GM18858 (cell line): Measurements from ENCODE around the gene ZNF385B.

Experiments used
- ATAC-seq: cut with Tn5 transposase; IDR thresholded peaks from one replicate; pipeline ENCODE4 v1.9.1; 2021; ENCODE audit not compliant: unreplicated experiment

ZNF385B gene

GRCh38 chr2:179691235-179691634 is 170.2 kb downstream of the ZNF385B start:
- no peak for ATAC-seq

DNA sequence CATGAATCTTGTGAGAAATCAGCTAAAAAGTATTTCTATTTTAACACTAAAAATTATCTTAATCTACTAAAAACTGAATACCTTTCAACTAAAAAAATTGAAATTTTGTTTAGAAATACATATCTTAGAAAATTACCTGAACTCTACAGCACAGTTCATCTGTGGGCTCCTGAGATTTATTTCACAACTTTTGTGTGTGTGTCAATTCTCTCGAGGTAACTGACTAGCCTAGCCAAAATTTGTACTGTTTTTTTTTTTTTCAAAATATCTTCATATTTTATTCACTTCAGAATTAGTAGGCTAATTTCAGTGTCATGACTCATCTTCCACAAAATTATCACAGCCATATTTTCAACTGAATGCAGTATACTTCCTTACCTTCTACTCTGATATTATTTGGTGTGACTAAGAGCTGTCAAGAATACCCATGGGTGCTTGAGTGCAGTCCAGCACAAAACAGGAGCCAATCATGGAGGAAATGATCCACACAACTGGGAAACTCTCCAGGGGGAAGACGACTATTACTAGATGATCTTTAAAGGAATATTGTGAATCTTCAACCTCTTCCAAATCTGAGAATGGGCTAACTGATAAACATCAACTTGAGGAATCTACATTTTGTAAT is 174.6 kb downstream of the ZNF385B start:
- ATAC-seq: no peak

DNA sequence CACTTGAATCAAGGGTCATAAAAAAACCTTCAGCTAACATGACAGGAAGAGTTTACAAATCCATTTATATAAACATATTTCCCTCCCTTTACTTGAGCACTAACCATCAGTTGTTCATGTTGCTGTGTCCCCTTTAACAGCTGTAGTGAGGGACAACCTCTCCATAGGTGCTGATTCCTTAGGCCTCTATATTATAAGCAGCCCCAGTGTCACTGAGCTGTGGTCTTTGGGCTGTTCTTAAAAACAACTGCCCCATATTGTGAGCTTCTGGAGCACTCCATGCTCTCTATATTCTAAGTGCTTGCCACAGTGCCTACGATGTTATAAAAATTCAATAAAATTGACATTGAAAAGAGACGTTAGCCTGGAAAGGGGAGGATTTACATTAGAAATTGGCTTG is 175.3 kb downstream of the ZNF385B start:
- no peak for ATAC-seq

DNA sequence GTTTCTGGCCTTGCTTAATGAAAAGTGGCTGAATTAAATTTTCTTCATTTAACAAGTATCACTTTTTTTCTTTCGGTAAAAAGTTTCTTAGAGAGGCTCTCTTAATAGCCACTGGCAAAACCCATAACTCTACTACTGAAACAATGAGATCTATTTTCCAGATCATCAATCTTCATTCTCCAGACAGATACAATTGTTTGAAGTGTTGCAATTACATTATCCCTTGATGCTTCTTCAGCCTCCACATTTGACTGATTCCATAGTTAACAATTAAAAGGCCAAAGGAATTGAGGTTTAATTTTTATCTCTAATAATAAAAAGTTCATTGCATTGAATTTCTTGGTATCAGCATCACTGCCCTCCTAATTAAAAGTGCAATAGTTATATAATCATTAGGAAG is 176.3 kb downstream of the ZNF385B start:
- ATAC-seq: no peak

GRCh38 chr2:179682756-179683155 is 178.7 kb downstream of the ZNF385B start:
- no peak for ATAC-seq

GRCh38 chr2:179677746-179678505 is 183.5 kb downstream of the ZNF385B start:
- ATAC-seq: no peak

DNA sequence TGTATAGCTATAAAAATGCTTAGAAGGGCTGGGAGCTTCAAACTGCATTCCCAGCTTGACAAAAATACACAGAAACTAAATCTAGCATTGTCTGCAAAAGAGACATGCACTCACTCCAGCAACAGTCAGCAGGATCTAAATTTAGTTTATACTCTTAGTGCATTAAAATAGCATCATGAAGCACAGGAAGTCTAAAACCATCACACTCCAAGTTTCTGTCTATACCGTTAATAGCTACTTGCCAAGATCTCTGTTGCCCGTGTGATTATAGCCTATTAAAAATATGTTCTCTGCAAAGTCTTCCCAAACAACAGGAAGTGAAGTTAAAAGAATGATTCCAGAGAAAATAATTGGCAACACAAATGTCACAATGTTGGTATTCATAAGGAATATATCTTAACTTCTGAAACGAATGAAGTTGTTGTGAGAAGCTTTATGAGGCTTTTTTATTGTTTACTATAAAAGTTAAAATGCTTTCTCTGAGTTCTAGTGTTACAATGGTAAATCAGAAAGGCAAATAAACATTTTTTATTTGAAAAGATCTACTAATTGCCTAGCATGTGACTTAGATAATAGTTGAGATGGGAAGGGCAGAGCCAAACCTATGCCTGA is 184.2 kb downstream of the ZNF385B start:
- no peak for ATAC-seq

GRCh38 chr2:179675435-179675834 is 186.0 kb downstream of the ZNF385B start:
- no peak for ATAC-seq

DNA sequence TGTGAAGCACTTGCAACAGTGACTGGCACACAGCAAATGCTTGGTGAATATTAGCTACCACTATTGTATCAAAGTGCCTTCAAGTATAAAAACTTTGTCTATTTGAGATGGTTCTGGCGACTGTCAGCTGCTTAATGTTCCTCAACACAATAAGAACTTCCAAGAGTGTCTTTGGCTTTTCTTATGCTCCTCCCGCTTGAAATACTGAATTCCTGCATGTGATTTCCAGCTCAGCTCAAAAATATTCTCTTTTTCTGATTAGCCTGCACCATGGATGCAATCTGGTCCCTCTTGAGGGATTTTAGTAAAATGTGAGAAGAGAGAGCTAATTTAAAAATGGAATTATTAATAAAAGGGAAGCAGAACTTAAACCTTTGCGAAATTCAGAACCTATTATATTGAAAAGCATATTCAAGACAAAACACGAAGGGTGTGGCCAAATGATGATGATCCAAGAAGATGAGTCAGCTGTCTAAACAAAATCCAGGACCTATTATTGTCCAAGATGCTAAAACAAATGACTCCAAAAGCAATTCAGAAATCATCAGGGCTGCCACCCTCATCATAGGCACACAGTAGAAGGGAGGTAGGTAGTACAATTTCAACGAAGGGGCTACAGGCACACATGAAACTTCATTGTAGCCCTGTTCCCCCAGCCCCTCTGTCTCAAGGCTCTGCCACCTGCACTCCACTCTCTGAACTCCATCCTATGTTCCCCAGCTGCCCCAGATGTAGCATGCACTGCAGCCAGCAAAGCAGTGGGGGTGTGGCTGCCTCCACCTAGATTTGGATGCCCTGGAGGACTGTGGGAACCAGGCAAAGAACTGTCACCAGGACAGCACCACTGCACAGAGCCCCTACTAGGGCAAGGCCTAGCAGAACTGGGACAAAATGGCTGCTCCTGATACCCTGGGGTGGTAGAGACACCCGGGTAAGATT is 190.1 kb downstream of the ZNF385B start:
- no peak for ATAC-seq

GRCh38 chr2:179669196-179669595 is 192.2 kb downstream of the ZNF385B start:
- no peak for ATAC-seq

- ATAC-seq: no peak
Observed at GRCh38 chr2:179664972-179665812, 196.2 kb downstream of the ZNF385B start.

DNA sequence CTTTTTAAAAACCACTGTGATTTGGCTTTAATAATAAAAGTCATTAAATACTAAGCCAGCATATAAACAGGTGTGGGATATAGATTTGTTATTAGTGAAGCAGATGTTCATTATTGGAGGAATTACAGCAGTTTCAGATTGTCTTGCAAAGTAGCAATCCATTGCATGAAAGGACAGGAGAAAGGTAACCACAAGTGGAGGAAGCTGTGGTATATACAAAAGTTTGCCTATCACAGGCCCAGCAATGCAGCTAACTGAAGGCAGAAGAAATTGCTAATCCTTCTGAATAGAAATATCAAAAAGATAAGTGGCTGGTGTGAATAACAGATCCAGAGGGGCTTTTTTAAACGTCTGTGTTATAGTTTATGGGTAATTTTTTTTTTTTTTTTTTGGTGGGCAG is 199.4 kb downstream of the ZNF385B start:
- no peak for ATAC-seq

DNA sequence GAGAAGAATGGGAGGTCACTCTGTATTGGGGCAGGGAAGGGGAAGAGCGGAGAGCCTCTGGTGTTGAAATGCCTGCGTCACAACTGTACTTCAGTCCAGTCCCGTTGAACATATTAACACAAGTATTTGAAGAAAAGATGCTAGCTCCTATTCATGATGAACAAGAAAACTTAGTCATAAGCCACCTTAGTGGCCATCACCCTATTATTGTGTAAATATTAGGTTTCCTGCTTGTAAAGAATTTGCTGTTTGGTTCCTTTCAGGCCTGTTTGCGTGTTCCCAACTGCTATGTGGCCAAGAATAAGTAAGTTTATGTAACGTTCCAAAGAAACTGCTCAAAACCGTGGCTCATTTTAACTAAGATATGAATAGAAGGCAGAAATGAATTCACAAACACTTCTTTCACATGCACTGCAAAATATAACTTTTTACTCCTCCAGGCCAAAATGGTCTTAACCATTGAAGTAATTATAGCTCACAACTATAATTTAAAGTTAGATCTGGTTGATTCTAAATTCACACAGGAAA is 204.3 kb downstream of the ZNF385B start:
- no peak for ATAC-seq

GRCh38 chr2:179655627-179656026 is 205.8 kb downstream of the ZNF385B start:
- ATAC-seq: no peak

DNA sequence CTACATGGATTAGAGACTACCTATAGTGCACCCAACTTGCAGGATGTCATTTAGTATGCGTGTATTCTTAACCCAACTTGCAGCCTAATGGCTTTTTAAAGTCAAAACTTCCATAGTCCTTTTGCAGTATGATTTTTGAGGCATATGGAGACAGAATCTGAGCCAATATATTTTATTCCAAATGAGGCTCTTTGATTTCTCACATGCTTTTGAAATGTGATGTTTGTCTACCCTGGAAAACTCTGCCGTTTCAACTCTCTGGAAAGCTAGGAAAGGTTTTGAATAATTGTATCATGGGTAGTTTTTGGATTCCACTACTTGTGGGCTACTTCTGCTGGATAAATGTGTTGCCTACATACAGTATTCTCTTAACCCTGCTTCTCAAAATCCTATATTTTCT is 206.6 kb downstream of the ZNF385B start:
- no peak for ATAC-seq

DNA sequence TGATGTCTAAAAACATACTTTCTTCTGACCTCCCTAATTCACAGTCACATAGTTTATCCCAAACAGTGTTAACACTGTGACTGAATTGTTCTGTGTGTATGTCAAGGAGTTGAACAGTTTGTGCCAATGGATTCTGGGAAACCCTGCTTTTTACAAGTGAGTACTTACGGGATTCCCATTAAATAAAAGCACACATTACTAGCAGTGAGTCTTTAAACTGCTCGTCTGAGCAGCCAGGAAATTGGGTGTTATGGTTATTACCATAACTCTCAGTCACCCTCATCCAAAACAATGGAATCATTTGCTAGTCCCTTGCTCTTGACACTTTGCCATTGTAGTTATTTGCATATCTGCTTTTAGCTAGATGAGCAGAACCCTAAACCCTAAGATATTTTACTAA is 209.1 kb downstream of the ZNF385B start:
- ATAC-seq: no peak

DNA sequence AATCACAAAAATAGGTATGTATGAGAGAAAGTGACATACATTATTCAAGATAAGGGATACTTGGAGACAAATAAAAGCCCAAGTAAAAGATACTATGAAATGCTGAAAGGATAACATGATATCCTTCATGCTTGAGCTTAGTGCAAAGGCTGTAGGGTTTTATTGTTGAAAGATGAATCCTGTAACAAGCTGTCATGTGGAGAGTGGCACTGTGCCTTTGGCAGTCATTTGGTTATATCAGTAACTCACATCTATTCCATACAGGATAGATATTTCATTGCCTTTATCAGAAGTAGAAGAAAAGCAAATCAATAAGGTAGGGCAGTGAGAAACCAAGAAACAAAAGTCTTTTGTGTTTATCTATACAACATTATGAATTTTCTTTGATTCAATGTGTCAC is 211.0 kb downstream of the ZNF385B start:
- ATAC-seq: no peak

DNA sequence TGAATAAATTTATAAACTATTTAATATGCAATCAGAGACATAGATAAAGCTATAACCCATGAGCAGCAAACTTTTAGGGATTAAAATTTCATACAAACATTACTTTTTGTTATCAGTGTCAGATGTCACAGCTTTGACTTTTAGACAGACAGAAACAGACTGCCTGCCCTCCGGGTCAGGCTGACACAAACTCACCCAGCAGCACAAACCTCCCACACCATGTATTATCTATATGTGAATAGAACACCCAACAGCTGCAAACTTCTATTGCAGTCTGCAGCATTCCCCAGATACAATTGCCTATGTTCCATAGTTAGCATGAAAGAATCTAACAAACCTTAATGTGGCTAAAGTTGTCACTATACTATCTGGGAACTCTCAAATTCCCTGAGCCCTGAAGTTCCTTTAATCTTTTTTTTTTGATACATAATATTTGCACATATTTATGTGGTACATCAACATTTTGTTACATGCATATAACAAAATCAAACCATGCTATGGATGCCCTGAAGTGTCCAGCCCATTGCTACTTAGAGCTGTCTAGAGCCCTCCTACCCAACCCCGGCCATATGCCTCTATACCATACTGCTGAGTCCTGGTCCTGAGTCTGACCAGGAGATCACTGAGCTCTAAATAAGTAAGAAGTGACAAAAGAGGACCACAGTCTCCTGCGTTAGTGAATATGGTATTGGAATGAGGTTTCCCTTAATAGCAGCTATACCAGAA is 214.4 kb downstream of the ZNF385B start:
- no peak for ATAC-seq

DNA sequence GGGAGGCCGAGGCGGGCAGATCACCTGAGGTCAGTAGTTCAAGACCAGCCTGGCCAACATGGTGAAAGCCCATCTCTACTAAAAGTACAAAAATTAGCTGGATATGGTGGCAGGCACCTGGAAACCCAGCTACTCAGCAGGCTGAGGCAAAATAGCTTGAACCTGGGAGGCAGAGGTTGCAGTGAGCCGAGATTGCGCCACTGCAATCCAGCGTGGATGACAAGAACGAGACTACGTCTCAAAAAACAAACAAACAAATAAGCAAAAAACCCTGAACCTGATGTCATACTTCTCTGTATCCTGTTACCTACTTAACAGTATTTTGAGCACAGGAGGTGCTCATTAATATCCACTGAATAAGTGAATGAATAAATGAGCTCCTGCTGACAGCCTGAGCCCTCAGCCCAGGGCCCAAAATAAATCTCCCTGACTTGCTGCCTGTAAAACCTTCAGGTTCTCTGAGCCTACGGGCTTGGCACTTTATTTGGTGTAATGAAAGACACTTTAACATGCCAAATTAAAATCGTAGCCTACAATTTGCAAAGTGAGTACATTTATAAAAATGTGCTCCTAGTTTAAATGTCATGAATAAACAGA is 215.1 kb downstream of the ZNF385B start:
- no peak for ATAC-seq
